Neural crest cell (in vitro differentiated cells): ENCODE measurements around the gene CYB561A3. TPM values are rescaled to one million over a fixed set of nuclear protein-coding genes. Genes with fewer than 3 reads are reported as not detected.

Experiments
- DNase-seq: peaks from one replicate; pipeline ENCODE4 v3.0.0; 2021; ENCODE audit warnings: low read depth, mixed read lengths, low spot score
- H3K27ac Mint-ChIP-seq: one replicate; pipeline ENCODE4 v1.8.0; 2021; ENCODE audit warnings: mild to moderate bottlenecking, mixed read lengths; ENCODE audit not compliant: unreplicated experiment
- H3K27me3 Mint-ChIP-seq: 2 replicates; pipeline ENCODE4 v1.8.0; 2021; ENCODE audit warnings: low read depth, mild to moderate bottlenecking, mixed read lengths
- H3K36me3 Mint-ChIP-seq: 2 replicates; pipeline ENCODE4 v1.8.0; 2021; ENCODE audit warnings: low read depth, mild to moderate bottlenecking, mixed read lengths
- H3K4me1 Mint-ChIP-seq: 2 replicates; pipeline ENCODE4 v1.8.0; 2021; ENCODE audit warnings: mixed read lengths
- H3K4me3 Mint-ChIP-seq: one replicate; pipeline ENCODE4 v1.8.0; 2021; ENCODE audit warnings: mild to moderate bottlenecking, mixed read lengths
- H3K9me3 Mint-ChIP-seq: 2 replicates; pipeline ENCODE4 v1.8.0; 2021; ENCODE audit warnings: mixed read lengths
- total RNA-seq: library from RNA; stranded (reverse); gene quantifications from 2 replicates; pipeline ENCODE4 v1.2.1, GENCODE V29; 2021
- TF ChIP-seq, protein P1 (sequence below): fragments of 200-600 bp; sonication (generic); conservative IDR thresholded peaks from 2 replicates; pipeline ENCODE4 v1.5.0; 2021; ENCODE audit warnings: antibody characterized with exemption, mild to moderate bottlenecking

Gene CYB561A3
- total RNA-seq, 1 donor from 2014 or later, result 28.9 TPM

DNA sequence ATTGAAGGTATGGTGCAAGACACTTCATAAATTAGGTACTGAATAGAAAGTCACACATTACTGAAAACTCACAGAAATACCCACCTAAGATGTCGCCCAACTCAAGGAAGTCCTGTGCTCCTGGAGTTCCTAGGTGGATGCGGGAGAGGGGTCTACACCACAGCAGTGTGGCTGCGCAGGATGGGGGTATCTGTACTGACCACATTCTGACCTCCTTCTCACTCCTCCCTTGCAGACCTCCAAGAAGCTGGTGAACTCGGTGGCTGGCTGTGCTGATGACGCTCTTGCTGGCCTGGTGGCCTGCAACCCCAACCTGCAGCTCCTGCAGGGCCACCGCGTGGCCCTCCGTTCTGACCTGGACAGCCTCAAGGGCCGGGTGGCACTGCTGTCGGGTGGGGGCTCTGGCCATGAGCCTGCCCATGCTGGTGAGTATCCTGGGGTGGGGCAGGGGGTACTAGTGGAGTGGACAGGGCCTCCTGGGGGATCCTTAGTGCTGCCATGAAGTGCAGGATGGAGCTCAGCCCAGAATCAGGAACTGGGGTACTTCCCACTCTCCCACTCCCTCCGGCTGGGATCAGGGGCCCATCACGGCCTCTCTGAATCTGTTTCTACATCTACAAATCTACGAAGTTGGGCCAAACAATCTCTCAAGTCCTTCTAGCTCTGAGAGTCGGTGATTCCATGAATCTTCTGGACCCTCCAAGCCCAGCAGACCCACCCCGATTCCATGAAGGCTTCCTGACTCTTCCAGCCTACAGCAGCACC lies 23.8 kb downstream of the CYB561A3 start:
- TF ChIP-seq, protein P1, sequence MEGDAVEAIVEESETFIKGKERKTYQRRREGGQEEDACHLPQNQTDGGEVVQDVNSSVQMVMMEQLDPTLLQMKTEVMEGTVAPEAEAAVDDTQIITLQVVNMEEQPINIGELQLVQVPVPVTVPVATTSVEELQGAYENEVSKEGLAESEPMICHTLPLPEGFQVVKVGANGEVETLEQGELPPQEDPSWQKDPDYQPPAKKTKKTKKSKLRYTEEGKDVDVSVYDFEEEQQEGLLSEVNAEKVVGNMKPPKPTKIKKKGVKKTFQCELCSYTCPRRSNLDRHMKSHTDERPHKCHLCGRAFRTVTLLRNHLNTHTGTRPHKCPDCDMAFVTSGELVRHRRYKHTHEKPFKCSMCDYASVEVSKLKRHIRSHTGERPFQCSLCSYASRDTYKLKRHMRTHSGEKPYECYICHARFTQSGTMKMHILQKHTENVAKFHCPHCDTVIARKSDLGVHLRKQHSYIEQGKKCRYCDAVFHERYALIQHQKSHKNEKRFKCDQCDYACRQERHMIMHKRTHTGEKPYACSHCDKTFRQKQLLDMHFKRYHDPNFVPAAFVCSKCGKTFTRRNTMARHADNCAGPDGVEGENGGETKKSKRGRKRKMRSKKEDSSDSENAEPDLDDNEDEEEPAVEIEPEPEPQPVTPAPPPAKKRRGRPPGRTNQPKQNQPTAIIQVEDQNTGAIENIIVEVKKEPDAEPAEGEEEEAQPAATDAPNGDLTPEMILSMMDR, result no peak
- DNase-seq, result no peak
- no peaks in the 10 kb centered on the region for H3K27me3 Mint-ChIP-seq
- no peaks in the 10 kb centered on the region for H3K36me3 Mint-ChIP-seq
- no peaks in the 10 kb centered on the region for H3K9me3 Mint-ChIP-seq
- H3K27ac Mint-ChIP-seq, result peak overlapping the region; percentile 58
- H3K4me1 Mint-ChIP-seq, result peaks cover 25% of the 10 kb centered on the region
- peak overlapping the region; percentile 69 for H3K4me3 Mint-ChIP-seq

DNA sequence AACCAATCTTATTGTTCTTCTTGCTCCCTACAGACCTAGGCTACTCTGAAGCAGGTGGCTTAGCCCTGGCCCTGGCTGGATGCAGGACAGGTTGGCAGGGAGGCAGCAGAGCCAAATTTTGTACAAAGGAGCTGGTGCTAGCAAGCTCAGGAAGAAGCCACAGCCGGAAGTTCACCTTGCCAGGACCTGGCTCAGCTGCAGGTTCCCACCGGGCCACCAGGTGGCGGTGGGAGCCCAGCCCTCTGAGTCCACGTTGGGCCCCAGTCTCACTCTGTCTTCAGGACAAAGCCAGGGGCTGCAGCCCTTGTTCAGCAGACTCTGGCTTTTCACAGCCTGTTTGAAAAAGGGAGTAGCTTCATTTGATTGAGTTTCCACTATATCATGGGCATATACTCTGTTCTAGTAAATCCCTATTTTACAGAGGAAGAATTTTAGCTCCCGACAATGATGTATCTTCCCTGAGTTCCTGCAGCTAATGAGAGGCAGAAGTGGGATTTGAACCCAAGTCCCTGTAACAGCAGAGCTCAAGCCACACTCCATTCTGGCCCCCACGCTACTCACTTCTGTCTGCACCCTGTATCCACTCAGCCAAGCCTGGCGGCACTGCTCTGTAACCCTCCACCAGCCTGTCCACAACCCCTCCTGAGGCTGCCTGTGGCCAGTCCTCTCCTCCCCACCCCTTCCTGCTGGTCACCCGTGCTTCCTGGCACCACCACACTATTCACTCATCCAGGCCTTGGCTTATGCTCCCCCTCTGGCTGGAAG lies 25.3 kb downstream of the CYB561A3 start:
- no peaks in the 10 kb centered on the region for H3K9me3 Mint-ChIP-seq
- TF ChIP-seq, protein P1, result peak; percentile 96
- DNase-seq, result peak; percentile 80
- no peaks in the 10 kb centered on the region for H3K36me3 Mint-ChIP-seq
- H3K4me1 Mint-ChIP-seq, result peaks cover 38% of the 10 kb centered on the region
- H3K27ac Mint-ChIP-seq, result peak overlapping the region; percentile 94
- H3K4me3 Mint-ChIP-seq, result peak overlapping the region; percentile 84
- H3K27me3 Mint-ChIP-seq, result no peaks in the 10 kb centered on the region

- no peaks in the 10 kb centered on the region for H3K27me3 Mint-ChIP-seq
- DNase-seq, result no peak
- no peaks in the 10 kb centered on the region for H3K36me3 Mint-ChIP-seq
- peaks cover 45% of the 10 kb centered on the region for H3K4me1 Mint-ChIP-seq
- no peak overlapping the region for H3K27ac Mint-ChIP-seq
- TF ChIP-seq, protein P1, result no peak
- peak overlapping the region; percentile 95 for H3K4me3 Mint-ChIP-seq
- H3K9me3 Mint-ChIP-seq, result no peaks in the 10 kb centered on the region
These were observed 26.3 kb downstream of the CYB561A3 start for GRCh38 chr11:61335355-61335710.

DNA sequence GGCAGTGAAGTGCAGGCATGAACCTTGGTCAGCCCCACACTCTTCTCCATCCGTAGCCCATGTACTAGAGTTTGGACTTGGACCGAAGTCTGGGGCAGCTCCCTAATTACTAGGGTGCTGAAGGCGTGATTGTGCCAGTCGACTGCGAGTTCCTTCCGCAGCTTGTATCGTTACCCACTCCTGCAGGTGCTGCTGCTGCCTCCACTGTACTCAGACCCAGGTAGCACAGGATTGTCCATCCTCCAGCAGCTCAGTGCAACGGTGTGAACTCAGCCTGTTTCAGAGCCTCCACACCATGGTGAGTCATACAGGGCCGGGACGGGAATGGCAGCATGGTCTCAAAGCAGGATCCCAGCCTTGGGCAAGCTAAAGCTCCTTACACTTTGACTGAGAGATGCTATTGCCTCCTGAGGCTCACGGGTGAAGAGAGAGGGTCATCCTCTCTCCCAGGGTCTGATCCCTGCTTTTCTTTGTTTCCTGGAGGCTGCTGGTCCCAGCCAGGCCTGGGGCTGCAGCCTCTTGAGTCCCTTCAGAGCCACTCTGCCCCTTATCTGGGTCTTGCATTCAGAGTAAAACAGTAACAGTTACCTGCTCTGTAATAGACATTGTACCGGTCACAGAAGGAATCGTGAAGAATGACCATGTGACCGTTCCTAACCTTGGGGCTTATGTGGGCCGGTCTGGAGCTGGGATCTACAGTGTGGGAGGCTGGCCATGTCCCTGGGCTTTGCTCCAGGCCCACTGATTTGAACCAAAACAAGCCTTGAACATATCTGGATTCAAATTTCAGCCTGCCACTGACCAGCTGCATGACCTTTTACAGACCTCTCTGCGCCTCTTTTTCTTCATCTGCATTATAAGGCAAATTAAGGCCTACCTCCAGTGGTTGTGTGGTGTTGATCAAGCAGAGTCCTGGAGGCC lies 27.0 kb downstream of the CYB561A3 start:
- H3K9me3 Mint-ChIP-seq, result no peaks in the 10 kb centered on the region

More for the DNA sequence above, 27.0 kb downstream of the CYB561A3 start:
- DNase-seq, result no peak
- H3K36me3 Mint-ChIP-seq, result no peaks in the 10 kb centered on the region
- H3K27me3 Mint-ChIP-seq, result no peaks in the 10 kb centered on the region
- TF ChIP-seq, protein P1, result no peak
- peak overlapping the region; percentile 95 for H3K4me3 Mint-ChIP-seq
- H3K4me1 Mint-ChIP-seq, result peaks cover 45% of the 10 kb centered on the region
- H3K27ac Mint-ChIP-seq, result peak overlapping the region; percentile 83
